Lung microvascular endothelial cell (primary cell): Measurements from ENCODE around the gene NINJ1. TPM values are rescaled to one million over a fixed set of nuclear protein-coding genes. Genes with fewer than 3 reads are reported as not detected.
"Not testable (repeated sequence)": the region's sequence is repeated elsewhere in the genome, so short reads cannot be mapped to it uniquely, and the experiment has no call there.

ENCODE experiments used
- DNase-seq, 2 donors: peaks; one replicate each; pipeline versions ENCODE4 v3.0.0 to v3.0.0-alpha.2; 2010; ENCODE audit warnings: low read depth in 2 of 2
- total RNA-seq: library from RNA; depleted of rRNA; stranded (reverse); fragments of >200 nt; gene quantifications from 2 replicates; pipeline ENCODE4 v1.2.1, GENCODE V29; 2014

The NINJ1 gene
- total RNA-seq, 1 donor from 2014 or later: 37.5 TPM

GRCh38 chr9:93159601-93160471, 25.8 kb upstream of the NINJ1 start:
- peak; percentile 72 to 86 for DNase-seq

- DNase-seq: peak in 1 of 2 donors; percentile 30
These were observed 22.5 kb upstream of the NINJ1 start for GRCh38 chr9:93156475-93157008.

- DNase-seq: no peak
These were observed 21.8 kb upstream of the NINJ1 start for GRCh38 chr9:93155716-93156474.

- peak in 1 of 2 donors; percentile 37 for DNase-seq
These were observed 20.3 kb upstream of the NINJ1 start for GRCh38 chr9:93154293-93154903.

GRCh38 chr9:93151097-93151784, 17.2 kb upstream of the NINJ1 start:
- no peak for DNase-seq

- peak in 1 of 2 donors; percentile 64 for DNase-seq
These were observed 15.3 kb upstream of the NINJ1 start for GRCh38 chr9:93149361-93149760.

GRCh38 chr9:93148721-93149120, 14.7 kb upstream of the NINJ1 start:
- DNase-seq: no peak

- no peak for DNase-seq
These were observed 13.6 kb upstream of the NINJ1 start for GRCh38 chr9:93147632-93148031.

GRCh38 chr9:93146696-93147095, 12.6 kb upstream of the NINJ1 start:
- DNase-seq: not testable (repeated sequence)

- DNase-seq: peak in 1 of 2 donors; percentile 36
These were observed 9.9 kb upstream of the NINJ1 start for GRCh38 chr9:93143830-93144530.

- no peak for DNase-seq
These were observed 7.9 kb upstream of the NINJ1 start for GRCh38 chr9:93141771-93142483.

GRCh38 chr9:93139365-93140182, 5.5 kb upstream of the NINJ1 start:
- no peak for DNase-seq

- no peak for DNase-seq
These were observed 4.2 kb upstream of the NINJ1 start for GRCh38 chr9:93138171-93138764.

GRCh38 chr9:93137362-93137761, 3.3 kb upstream of the NINJ1 start:
- no peak for DNase-seq

GRCh38 chr9:93136011-93136440, 2.0 kb upstream of the NINJ1 start:
- peak; percentile 26 to 47 for DNase-seq

- no peak for DNase-seq
These were observed 841 bp upstream of the NINJ1 start for GRCh38 chr9:93134740-93135444.

- DNase-seq: peak; percentile 66 to 90
These were observed 403 bp downstream of the NINJ1 start for GRCh38 chr9:93133681-93134014.
